Activated T-cell treated with anti-CD3 and anti-CD28 coated beads, Interleukin-2, amount 50 U/mL, for 48 hours (primary cell): ENCODE data around the gene DMRT1.
A peak's percentile ranks its signal among the peaks of the same experiment; 100 is the strongest.

Experiments used
- DNase-seq, 2 experiments: peaks; one replicate each; pipeline ENCODE4 v3.0.0-alpha.2; 2020

Gene DMRT1

DNA sequence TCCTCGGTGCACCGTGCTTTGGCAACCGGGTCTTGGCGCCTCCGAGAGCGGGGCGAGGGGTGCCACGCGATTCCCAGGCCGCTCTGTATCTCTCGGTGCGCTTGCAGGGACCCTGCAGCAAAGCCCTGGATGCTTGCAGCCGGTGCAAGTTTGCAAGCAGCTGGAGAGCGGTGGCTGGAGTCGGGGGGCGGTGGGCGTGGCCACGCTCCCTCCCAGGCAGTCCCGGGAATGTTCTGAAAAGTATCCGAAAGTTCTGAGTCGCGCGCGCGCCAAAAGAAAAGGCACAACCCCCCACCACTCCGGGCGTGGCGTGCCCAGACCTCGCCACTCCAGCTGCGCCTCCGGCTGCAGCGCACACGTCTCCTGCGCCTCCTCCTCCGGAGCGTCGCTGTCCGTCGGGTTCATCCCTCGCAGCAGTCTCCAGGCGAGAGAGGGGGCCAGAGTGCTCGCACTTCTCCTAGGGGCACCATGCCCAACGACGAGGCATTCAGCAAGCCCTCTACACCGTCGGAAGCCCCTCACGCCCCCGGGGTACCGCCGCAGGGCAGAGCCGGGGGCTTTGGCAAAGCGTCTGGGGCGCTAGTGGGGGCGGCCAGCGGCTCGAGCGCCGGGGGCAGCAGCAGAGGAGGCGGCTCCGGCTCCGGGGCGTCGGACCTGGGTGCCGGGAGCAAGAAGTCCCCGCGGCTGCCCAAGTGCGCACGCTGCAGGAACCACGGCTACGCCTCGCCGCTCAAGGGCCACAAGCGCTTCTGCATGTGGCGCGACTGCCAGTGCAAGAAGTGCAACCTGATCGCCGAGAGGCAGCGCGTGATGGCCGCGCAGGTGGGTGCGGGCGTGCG is at the start of gene DMRT1:
Gene DMRT1, plus strand, starts transcription at position 327 of the 839 bp plus-strand sequence. Its CDS starts 142 bp downstream, at position 469.
- DNase-seq, result peak; percentile 18 to 22

DNA sequence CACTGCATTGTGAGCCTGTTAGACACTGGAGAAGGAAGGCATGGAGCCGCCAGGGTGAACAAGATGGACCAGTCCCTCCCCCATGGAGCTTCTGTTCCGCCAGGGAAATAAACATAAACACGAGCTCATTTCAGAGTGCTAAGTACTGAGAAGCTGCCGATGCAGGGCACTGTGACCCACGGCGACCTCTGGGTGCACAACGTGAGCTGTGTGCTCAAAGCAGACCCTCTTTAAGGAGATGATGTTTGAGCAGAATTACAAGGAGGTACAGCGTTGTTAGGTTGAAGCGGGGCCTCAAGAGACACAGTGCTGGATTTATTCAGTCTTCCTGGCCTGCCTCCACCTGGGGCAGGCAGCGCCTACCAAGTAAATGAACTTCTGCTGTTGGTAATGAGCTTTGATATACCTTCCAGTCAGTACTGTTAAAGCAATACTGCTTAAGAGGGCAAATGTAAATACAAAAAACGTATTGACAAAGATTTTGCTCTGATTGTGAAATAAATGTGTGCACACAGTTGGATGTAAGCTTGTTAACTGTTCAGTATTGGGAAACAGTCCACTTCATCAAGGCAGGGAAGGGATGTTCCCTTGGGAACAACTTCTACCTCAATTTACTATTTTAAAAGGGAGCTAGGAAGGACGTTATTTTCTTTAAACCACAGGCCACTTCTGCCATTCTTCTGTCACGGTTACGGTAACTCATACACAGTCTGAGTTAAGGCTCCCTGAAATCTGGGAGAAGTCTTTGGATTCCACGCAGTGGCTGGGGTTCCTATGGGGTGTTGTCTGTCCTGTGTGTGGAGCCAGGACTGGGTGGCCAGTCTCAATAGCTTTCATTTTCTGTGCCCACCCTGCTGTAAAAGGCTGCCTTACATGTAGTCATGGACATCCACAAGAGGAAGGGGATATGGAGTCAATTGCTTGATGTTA is 48.9 kb upstream of the DMRT1 start:
- no peak for DNase-seq

DNA sequence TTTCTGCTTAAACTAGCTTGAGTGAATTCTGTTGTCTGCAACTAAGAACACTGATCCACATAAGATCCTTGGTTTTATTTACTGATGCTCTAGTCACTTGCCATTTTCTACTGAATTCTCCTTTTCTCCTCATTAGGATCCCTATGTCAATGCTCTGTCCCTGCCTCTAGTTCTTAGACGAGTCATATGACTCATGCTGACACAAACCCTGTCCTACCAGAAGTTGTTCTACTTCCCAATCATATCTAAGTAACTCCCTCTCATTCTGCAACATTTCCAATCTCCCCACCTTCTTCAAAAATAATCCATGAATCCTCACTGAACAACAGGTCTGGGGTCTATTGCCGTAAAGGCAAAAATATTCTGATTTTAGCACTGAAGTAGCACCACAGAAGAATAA is 47.1 kb upstream of the DMRT1 start:
- DNase-seq, result no peak

DNA sequence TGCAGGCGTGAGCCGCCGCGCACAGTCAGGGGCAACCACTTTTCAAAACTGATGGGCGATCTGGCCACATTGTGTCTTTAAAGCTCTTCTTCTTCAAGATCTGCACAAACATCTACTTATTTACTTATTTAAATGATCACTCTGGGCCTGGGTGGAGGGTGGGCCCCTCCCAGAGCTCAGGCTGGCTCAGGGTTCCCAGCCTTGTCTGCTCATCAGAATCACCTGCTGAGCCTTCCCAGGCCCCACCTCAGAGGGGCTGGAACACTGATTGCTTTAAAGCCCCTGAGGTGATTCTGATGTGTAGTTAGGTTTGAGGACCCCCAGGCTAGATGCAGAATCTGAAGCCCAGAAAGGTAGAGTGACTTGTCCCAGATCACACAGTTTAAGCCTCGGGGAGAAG is 45.6 kb upstream of the DMRT1 start:
- DNase-seq, result no peak

DNA sequence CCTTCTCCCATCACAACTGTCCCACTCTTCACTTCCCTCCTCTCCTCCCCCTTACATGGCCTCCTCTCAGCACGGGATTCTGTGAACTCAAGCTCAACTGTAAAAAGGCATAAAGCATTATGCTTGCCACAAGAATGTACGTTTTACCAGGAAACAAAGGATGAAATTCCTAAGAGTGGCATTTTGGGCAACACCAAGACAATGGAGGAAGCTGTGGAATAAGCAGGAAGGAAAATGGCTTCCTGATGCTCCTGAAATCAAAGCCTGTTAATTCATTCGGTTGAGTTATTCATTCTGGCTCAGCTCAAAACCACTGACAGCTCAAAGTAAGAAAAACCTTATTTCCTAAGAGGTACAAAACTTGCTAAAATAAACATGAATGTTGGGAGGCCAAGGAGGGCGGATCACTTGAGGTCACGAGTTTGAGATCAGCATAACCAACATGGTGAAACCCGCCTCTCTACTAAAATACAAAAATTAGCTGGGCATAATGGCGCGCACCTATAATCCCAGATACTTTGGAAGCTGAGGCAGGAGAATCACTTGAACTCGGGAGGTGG is 40.8 kb upstream of the DMRT1 start:
- no peak for DNase-seq

DNA sequence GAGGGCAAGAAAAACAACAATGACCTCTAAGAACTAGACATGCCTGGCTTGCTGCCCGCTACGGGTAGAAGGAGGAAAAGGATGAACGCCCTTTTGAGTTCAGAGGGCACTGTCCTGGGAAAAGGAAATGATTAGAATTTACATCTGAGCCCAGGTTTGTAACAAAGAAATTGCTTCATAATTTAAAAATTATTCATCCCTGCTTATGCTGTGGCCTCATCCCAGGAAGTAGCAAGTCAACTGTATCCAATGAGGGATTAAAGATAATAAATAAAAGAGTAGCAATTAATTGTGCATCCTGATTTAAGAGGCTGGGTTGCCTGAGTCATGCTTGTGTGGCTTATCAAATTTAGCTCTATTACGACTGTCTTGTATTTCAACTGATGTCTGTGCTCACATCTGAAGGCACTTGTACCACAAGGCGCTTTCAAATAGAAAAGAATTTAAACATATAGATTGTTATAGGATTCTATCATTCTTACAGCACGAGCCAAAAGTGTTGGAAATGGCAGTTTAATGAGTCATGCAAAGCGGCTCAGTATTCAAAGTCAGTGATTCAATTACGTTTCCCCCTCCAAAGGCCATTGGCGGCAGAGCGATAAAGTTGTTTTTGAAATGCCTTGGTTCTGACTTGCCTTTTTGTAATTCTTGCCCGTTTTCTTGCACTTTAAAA is 40.0 kb upstream of the DMRT1 start:
- no peak for DNase-seq

DNA sequence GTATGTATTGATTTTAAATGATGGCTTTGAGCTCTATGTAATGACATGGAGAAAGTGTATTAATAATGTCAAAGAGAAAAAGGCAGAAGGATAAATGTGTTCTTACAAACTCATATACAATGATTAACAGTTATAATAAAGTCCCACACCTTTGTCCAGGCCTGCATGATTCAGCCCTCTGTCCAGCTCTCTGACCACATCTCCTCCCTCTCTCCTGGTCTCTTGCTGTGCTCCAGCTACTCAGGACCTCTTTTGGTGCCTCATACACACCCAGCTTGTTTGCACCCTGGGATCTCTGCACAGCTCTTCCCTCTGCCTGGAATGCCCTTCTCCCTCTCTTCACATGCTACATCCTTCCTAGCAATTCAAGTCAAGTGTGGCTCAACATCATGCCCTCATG is 37.5 kb upstream of the DMRT1 start:
- no peak for DNase-seq

DNA sequence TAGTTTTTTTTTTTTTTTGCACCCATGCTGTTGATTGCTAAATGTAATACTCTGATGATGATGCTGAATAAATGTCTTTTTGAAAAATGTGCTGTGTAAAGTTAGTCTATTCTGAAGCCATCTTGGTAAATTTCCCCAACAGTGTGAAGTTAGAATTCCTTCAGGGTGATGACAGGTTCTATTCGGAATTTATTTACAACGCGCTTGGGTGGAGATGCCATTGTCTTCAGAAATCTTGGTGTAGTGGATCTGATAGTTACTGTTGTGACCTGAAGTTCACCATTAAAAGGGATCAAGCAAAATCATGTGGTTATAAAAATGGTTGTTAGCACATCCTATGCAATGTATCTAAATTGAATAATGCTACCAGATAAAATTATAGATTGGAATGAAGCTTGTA is 36.3 kb upstream of the DMRT1 start:
- DNase-seq, result no peak

DNA sequence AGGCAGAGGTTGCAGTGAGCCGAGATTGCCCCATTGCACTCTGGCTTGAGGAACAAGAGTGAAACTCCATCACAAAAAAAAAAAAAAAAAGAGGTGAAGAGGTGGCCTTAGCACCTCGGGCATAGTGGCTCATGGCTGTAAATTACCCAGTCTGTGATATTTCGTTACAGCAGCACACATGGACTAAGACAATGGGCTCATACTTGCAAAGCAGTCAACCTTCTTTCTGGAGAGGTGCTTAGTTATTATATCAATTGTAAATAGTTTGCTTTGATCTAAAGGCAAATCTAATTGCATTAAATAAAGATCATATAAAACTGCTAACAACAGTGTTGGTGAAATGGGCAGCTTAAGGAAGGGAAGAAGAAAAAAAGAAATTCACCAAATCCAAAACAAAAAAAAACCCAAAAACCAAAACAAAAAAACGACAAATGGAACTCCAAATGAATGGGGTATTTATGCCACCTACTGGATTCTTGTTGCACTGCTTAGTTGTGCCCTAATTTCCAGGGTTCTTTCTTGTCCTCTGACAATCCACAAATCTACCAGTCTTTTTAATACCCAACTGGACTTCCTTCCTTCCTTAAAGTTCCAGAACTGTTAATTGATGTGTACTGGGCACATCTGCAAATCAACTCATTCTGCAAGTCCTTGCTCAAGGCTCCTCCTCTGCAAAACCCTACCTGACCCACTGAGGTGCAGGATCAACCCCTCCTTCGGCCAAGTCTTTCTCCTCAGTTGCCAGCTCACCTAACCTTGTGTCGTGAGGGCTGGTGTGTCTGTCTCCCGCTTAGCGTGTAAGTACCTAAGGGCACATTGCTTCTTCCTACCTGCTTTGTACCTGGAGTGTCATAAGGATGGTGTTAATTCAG is 35.0 kb upstream of the DMRT1 start:
- no peak for DNase-seq

DNA sequence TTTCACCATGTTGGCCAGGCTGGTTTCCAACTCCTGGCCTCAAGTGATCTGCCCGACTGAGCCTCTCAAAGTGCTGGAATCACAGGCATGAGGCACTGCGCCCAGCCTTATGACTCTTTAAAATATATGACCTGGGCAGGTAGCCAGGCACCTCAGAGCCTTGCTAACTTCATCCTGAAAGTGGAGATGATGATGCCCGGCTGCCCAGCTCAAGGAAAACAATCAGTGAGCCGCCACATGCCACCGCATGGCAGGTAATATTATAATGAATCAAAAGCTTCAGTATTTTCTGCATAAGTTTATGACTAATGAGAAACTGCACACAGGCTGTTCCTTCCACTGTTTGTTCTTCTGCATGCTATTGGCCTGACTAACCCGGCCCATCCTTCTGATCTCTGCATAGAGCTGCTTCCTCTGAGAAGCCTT is 30.4 kb upstream of the DMRT1 start:
- DNase-seq, result no peak

DNA sequence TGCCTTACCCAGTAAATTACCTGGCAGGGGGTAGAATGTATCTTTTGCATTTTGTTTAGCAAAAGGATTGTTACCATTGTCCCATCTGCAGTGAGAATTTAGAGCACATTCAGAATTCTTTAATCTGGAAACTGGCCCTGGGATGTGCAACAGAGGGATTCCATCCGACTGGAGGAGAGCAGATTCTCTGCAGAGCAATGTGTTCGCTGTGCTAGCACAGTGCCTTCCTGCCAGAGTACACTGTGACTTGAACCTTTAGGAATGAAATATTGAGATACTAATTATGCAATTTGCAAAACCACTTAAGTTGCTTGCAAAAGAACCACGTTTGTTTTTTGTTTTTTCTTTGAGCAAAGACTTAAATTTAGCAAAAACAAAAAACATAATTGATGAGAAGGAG is 22.5 kb upstream of the DMRT1 start:
- DNase-seq, result no peak

DNA sequence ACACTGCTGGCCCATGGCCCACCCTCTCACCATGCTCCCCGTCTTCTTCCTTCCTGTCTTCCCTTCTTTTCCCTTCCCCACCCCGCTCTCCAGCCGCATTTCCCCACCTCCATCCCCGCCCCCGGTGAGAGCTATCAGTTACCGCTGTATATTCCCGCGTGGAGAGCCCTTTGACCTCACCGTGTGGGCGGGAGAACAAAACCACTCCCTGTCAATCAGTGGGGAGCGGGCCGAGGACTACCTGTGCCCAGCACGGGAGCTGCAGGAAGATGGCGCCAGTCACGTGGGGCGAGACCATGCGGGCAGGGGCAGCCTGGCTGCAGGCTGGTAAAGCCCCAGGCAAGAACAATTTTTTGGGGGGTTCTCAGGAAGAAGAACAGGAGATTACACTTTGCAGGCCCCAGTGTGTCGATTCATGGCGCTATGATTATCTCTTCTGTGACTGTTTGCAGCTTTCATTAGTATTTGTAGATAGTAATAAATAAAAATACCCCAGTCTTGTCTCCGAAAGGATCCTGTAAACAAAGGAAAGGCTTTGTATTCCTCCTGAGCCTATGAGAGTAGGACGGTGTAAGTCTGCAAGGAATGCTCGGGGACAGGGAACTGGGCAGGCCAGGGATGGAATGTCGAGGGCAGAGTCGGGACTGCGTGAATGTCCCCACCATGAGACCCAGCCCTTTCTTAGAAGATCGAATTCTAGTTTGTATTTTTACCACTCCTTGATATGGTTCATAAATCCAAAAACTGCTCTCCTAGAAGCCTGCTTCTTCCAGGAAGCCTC is 14.8 kb upstream of the DMRT1 start:
- no peak for DNase-seq

DNA sequence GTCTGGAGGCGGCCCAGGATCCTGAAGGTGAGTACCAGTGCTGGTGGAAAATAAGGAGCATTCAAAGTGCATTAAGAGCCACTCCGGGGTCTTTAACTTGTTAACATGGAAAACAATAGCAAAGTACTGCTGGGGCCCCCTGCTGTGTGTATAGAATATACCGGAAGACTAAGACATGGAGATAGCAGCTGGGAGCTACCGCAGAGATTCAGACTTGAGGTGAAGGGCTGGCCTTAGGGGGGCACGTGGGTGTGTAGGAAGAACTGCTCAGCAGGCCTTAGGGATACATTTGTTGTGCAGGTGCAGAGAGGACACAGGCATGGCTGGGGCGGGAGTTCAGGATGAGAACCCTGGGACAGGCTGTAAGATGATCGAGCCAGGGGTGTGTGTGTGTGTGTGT is 1.2 kb upstream of the DMRT1 start:
- DNase-seq, result no peak

DNA sequence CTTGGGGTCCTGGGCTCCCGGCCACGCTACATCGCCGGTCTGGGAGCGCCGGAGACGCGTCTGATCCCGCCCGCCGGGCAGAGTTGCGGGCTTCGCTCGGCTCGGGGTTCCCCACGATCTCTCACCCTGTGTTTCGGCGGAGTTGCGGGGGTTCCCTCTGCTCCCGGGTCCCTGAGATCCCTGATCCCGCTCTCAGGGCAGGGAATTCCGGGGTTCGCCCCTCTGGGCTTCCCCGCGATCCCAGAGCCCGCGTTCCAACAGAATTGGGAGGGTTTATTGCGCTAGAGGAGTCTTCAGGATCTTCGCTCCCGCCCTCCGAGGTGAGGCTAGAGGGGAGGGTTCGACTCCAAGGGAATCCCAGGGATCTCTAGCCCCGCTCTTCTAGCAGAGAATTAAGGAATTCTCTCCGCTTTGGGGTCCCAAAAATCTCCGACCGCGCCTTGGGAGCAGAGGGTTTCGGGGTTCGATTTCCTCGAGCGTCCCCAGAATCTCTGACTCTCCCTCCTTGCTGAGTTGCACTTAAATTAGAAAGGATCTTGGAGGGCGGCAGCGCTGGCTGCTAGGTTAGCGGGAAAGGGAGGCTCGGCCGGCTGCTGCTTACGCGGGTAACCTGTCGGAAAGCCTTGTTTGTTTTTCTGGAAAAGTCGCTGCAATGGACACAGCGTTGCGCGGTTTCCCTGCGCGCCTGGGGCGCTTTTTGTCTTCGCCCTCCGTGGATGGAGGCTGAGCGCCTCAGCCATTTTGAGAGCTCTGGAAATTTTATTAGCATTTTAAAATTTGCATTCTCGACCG is 1.3 kb downstream of the DMRT1 start:
- peak; percentile 17 to 18 for DNase-seq

DNA sequence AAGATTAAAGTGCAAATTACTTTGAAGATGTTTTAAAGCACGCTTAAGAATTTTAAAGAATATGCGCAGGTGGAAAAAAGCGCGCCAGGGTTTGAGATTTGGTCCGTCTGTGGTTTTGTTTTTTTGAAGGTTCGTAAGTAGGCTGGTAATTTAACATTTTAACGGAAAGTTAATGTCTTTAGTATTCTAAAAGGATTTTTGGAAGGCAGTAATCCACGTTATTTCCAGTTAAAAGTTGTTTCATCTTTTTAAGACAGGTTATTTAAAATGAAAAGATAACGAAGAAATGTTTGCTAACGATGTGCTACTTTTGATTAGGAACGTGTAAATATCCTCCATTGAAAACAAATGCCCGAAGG is 1.9 kb downstream of the DMRT1 start:
- no peak for DNase-seq

DNA sequence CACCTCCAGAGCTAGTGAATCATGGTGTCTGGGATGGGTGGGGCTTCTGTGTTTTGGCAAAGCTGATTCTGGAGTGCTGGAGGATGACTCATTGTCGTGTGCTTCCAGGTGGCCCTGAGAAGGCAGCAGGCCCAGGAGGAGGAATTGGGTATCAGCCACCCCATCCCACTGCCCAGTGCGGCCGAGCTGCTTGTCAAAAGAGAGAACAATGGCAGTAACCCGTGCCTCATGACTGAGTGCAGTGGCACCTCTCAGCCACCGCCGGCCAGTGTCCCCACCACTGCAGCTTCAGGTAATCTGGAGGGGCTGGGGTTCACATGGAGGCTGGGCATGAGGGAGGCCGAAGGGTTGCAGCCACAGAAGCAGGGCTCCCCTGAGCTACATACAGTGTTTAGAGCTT is 5.4 kb downstream of the DMRT1 start:
- no peak for DNase-seq

DNA sequence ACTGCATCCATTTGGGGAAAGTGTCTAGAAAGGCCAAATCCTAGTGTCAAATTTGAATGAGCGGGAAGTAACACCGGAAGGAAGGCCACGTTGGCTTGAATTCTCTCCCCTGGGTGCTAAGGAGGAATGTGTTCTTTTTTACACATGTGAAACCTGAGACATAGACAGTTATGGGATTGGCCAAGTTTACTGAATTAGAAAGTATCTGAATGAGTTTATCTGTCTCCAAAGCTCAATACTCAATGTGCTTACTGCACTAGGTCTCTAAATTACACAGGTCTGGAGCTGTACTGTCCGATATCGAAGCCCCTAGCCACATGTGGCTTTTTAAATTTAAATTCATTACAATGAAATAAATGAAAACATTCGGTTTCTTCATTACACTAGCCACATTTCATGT is 6.0 kb downstream of the DMRT1 start:
- no peak for DNase-seq

DNA sequence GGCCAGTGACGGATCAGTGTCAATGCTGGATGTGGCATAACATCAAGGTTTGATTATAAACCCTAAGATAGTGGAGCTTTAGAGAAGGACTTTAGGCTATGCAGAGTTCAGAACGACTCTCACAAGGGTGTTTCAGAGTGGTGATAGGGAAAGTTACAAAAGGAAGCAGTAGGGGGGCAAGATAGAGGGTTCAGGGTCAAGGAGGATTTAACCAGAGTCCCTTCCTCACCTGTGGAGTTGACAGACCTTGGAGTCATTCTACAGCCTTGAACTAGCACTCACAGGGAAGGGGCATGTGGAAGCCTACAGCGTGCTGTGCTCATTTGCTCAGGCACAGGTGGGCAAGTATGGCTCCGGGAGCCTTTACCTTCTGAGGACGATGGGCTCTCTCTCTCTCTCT is 7.9 kb downstream of the DMRT1 start:
- no peak for DNase-seq

DNA sequence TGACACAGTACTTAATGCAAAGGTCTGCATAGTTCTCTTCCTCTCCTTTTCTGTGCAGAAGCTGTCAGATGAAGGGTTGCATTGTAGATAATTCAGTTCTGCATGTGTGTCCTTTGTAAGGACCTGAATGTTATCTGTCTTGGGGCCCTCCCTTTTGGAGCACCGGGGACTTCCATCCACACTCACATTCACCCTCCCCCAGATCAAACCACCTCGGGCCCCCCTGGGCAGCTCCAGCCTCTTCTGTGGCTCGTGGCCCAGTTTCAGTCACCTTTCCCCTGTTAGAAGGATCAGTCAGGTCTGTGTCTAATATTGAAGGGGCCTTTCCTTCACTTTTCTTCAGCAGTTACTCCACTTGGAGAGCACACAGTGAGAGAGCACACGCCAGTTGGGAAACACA is 11.0 kb downstream of the DMRT1 start:
- no peak for DNase-seq

DNA sequence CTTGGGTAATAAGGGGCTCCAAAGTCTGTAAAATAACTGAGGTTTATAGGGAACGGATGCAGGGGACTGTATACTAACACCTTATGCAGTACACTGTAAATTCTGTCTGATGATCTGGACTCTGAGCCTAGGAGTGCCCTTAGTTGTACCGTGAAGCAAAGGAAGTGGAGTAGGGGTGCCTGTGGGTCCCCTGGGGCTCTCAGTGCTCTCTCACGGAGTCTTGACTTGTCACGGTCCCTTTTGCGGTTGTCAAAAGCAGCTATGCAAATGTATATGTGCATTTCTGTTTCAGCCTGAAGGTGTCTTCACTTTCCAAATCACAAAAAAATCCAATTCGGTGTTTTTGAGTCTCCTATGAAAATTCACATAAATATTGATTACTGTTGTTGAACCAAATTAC is 17.8 kb downstream of the DMRT1 start:
- no peak for DNase-seq
